ENCODE data around the gene UBE2G2.

UBE2G2 gene

DNA sequence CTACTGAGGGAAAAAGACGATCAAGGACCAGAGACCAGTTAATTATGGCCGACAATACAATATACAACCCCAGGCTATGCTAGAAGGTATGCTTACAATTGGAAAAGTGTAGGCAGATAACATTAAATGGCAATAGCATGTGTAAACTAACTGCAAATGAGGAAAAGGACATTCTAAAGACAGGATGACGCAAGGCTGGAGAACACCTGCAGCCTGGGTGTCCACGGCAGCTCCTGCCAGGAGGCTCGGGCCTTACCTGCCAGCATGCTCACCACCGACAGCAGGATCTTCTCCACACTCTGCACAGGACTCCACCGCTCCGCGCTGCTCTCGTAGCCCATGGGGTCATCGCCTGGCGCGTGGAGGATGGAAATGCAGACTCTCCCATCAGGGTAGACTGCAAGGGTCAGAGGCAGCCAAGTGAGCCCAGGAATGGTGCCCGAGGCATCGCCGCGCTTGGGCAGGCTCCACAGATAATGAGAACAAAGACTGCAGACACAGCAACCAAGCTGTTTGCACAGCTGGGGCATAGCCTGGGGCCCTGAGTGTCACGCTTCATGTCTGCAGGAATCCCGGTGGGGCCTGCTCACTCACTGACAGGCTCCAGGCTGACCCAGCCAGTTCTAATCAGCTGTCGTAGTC, 28.2 kb downstream of the UBE2G2 start:
- in situ Hi-C loops (cut with MboI; ENCODE audit: low pct_unique_long_range_greater_than_20kb, low sequenced_read_pairs) = loop anchor here (10.0 kb wide), 1 partner anchor 361 kb away; no protein-coding TSS in a partner anchor
- DNase-seq = no peak

DNA sequence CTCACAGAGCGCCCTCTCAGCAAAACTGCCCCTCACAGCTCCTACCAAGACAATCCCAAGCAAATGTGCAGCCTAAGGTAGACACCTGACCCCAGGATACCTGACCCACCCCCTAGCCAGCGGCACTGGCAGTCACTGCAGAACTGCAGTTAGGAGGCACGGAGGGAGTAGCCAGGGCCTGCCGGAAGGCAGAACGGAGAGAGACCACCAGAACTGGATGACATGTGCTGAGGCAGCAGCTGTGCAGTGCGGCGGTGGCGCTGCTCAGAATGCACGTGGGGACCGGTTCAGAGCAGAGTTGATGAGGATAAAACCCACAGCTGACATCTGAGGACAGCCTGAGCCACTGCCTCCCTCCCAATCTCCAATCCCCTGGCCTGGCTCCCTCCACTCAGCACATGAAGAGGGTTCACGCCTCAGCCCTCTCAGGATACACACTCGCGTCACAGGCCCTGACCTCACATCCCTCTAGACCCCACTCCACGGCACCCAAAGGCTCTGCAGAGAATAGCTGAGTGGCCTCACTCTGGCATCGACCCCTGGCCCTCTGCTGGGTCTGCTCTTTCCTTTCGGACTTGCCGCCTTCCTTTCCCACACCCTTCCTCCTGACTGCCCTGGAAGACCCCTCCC, 29.6 kb downstream of the UBE2G2 start:
- DNase-seq = no peak
- in situ Hi-C loops (cut with MboI; ENCODE audit: low pct_unique_long_range_greater_than_20kb, low sequenced_read_pairs) = loop anchor here (10.0 kb wide), 1 partner anchor 363 kb away; no protein-coding TSS in a partner anchor

- in situ Hi-C loops (cut with MboI; ENCODE audit: low pct_unique_long_range_greater_than_20kb, low sequenced_read_pairs) = no loop called here
- no peak for DNase-seq
These were observed 33.5 kb downstream of the UBE2G2 start for GRCh38 chr21:44767834-44768831.

GRCh38 chr21:44766818-44767354, 34.7 kb downstream of the UBE2G2 start:
- in situ Hi-C loops (cut with MboI; ENCODE audit: low pct_unique_long_range_greater_than_20kb, low sequenced_read_pairs) = no loop called here
- DNase-seq = no peak

DNA sequence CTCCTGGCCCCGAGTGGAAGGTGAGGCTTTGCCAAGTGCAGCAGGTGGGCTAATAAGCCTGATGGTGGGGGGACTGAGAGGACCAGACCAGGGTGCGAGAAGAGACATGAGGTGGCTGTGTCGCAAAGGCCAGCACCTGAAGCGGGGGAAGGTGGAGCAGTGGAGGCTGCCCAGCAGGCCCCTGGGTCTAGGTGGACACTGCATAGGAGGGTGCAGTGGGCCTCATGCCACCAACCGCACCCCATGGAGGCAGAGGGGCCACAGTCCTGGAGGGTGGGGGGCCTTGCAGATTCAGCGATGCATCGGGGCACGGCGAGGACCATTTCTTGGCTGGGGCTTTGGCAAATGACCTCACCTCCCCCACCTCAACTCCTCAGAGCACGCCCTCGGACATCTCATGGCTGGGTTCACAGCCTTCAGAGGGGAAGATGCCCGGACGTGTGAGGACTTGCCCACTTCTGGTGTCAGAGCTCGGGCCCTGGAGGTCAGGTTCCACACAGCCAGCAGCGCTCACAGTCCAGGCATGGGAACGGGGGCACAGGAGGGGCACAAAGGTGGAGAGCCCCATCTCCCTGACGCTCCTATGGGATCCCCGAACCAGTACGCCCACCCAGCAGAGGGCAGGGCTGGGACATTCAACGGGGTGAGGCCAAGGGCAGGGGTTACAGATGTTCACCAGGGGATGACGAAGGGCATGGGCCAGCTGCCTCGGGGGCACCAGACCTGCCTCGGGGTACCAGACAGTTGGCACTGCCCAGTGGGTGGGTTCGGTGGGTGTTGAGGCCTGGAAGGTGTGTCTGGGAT, 35.4 kb downstream of the UBE2G2 start:
- no peak for DNase-seq
- in situ Hi-C loops (cut with MboI; ENCODE audit: low pct_unique_long_range_greater_than_20kb, low sequenced_read_pairs) = no loop called here

- DNase-seq = no peak
These were observed 36.2 kb downstream of the UBE2G2 start for GRCh38 chr21:44765231-44766013.

GRCh38 chr21:44764319-44765230, 37.0 kb downstream of the UBE2G2 start:
- DNase-seq = no peak
- in situ Hi-C loops (cut with MboI; ENCODE audit: low pct_unique_long_range_greater_than_20kb, low sequenced_read_pairs) = no loop called here

More at GRCh38 chr21:44765231-44766013, 36.2 kb downstream of the UBE2G2 start:
- in situ Hi-C loops (cut with MboI; ENCODE audit: low pct_unique_long_range_greater_than_20kb, low sequenced_read_pairs) = no loop called here

DNA sequence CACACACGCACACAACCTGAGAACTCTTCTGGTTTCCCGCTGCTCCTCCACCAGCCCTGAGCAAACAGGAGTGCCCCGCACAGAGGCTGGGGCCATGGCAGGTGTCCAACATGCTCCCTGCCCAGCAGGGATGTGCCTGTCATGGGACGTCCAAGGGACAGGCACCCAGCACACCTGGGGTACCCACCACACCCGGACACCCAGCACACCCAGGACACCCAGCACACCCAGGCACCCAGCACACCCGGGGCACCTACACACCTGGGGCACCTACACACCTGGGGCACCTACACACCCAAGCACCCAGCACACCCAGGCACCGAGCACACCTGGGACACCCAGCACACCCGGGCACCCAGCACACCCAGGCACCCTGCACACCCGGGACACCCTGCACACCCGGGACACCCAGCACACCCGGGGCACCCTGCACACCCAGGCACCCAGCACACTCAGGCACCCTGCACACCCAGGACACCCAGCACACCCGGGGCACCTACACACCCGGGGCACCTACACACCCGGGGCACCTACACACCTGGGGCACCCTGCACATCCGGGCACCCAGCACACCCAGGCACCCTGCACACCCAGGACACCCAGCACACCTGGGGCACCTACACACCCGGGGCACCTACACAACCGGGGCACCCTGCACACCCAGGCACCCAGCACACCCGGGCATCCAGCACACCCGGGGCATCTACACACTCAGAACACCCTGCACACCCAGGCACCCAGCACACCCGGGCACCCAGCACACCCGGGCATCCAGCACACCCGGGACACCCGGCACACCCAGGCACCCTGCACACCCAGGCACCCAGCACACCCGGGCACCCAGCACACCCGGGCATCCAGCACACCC, 37.9 kb downstream of the UBE2G2 start:
- in situ Hi-C loops (cut with MboI; ENCODE audit: low pct_unique_long_range_greater_than_20kb, low sequenced_read_pairs) = no loop called here
- DNase-seq = no peak

DNA sequence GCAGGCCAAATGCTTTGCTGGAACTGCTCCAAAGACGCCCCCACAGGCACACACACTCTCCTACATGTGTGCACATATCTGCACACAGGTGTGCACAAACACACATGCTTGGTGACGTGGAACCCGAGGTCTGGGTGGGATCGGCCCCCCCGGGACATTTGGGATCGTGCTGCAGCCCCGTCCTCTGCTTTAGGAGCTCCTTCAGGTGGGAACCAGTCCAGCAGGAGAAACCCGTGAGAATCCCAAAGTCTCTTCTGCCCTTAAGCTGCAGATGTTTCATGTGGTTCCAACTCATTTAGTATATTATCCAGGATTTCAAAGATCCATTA, 38.6 kb downstream of the UBE2G2 start:
- in situ Hi-C loops (cut with MboI; ENCODE audit: low pct_unique_long_range_greater_than_20kb, low sequenced_read_pairs) = no loop called here
- no peak for DNase-seq

DNA sequence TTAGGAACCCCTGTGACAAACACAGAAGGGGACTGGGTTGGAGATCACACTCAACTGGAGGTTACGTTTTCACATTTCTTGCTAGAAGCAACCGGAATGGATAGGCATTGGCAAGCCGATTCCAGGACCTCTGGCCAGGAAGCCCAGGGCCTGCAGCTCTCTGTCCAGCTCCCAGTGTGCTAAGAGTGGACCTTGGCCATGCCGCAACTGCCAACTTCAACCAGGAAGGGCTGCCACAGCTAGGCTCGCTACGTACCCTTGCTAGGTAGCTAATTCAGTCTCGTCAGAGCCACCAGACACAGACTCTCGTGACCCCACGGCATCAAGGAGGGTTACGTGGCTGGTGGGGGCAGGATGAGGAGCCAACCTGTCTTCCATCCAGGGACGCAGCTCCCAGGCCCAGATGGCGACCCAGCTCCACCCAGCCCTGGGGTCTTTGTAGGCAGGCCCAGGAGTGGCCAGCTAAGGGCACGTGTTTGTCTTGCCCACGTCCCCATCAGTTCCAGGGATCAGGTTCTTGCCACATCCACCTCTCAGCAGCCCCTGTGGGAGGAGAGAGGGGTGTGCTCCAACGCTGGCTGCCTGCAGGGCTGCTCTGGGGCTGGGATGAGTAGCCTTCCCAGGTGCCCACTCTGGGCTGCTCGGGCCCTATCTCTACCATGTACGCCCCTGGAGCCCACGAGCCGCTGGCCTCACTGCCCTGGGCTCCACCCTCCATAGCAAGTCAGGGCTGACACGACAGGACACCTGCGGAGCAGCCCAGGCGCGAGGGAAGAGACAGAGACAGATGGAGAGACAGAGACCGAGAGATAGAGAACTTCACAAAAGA, 39.2 kb downstream of the UBE2G2 start:
- no peak for DNase-seq
- in situ Hi-C loops (cut with MboI; ENCODE audit: low pct_unique_long_range_greater_than_20kb, low sequenced_read_pairs) = no loop called here

- no peak for DNase-seq
- in situ Hi-C loops (cut with MboI; ENCODE audit: low pct_unique_long_range_greater_than_20kb, low sequenced_read_pairs) = no loop called here
These were observed 39.8 kb downstream of the UBE2G2 start for GRCh38 chr21:44761747-44762208.

DNA sequence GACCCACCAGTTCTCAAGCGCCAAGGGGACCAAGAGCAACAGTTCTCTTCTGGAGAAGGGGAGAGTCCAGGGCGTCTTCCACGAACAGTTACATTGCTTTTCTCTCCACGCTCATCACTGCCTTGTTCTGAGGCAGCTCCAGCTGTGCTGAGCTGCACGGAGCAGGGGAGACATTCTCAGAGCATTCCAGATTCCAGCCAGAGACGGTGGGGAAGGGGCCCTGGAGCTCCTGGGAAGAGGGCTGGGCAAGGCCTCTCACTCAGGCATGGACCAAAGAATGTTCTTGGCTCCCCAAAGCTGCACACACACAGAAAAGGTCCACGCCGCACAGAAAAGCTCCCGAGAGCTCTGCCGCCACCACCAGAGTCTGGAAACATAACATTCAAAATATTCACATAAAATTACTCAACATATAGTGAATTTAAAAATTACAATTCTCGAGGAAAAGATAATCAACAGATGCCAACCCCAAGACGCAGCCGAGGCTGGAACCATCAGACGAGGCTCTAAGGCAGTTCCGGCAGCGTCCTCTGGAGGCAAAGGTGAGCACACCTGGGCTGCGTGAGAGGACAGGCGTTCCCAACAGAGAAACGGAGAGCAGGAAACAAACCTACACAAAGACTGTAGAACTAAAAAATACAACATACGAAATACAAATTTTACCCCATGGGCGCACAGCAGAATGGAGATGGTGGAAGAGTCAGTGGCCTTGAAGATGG, 40.5 kb downstream of the UBE2G2 start:
- in situ Hi-C loops (cut with MboI; ENCODE audit: low pct_unique_long_range_greater_than_20kb, low sequenced_read_pairs) = no loop called here
- DNase-seq = no peak

DNA sequence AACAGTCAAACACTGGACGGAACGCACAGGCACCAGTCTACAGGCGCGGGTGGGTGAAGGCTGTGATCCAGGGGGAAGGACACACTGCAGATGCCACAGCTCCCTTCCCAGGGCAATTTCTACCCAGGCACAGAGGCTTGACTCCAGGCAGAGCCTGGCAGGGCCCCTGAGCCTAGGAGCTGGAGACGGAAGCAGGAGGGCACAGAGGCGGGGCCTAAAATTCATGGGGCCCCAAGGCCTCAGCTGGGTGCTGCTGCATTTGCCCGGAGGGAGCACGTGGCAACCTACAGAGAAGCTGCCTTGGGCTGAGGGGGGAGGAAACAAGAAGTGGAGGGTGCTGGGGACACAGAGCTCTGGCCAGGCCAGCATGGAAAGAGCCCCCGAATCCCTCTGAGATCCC, 41.2 kb downstream of the UBE2G2 start:
- in situ Hi-C loops (cut with MboI; ENCODE audit: low pct_unique_long_range_greater_than_20kb, low sequenced_read_pairs) = no loop called here
- DNase-seq = no peak

DNA sequence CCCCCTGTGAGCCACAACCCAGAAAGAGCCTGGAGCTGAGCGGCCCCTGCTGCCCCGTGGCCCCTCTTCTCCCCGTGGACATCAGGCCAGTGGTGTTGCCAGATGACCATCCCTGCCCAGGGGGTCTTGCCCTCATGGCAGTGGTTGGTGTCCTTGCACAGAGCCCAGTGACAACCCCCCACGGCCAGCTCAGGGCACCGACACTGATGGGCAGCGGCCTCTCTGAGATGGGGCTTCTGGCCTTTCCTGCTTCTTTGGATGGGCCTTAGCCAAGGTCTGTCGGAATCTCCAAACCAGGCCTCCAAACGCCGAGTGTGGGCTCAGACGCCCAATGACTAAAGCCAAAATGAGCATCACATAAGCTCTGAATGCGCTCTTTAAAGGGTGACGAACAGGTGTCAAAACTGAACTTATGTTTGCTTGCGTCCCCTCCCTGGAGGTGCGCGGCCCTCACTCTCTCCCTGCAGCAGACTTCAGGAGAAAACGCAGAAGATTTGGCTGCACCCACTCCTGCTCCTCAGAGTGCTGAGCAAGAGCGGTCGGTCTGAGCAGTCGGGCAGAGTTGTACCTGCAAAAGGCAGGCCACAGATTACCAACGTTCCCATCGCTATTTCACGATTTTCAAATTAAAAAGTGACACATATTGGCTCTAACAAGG, 41.9 kb downstream of the UBE2G2 start:
- no peak for DNase-seq
- in situ Hi-C loops (cut with MboI; ENCODE audit: low pct_unique_long_range_greater_than_20kb, low sequenced_read_pairs) = no loop called here
